Neural crest cell (in vitro differentiated cells): Measurements from ENCODE around the gene COL6A5. TPM values are rescaled to one million over a fixed set of nuclear protein-coding genes. Genes with fewer than 3 reads are reported as not detected.

ENCODE experiments used
- DNase-seq: peaks from one replicate; pipeline ENCODE4 v3.0.0; 2021; ENCODE audit warnings: low read depth, mixed read lengths, low spot score
- H3K27ac Mint-ChIP-seq: one replicate; pipeline ENCODE4 v1.8.0; 2021; ENCODE audit warnings: mild to moderate bottlenecking, mixed read lengths; ENCODE audit not compliant: unreplicated experiment
- H3K27me3 Mint-ChIP-seq: 2 replicates; pipeline ENCODE4 v1.8.0; 2021; ENCODE audit warnings: low read depth, mild to moderate bottlenecking, mixed read lengths
- H3K36me3 Mint-ChIP-seq: 2 replicates; pipeline ENCODE4 v1.8.0; 2021; ENCODE audit warnings: low read depth, mild to moderate bottlenecking, mixed read lengths
- H3K4me1 Mint-ChIP-seq: 2 replicates; pipeline ENCODE4 v1.8.0; 2021; ENCODE audit warnings: mixed read lengths
- H3K4me3 Mint-ChIP-seq: one replicate; pipeline ENCODE4 v1.8.0; 2021; ENCODE audit warnings: mild to moderate bottlenecking, mixed read lengths
- H3K9me3 Mint-ChIP-seq: 2 replicates; pipeline ENCODE4 v1.8.0; 2021; ENCODE audit warnings: mixed read lengths
- CTCF ChIP-seq: fragments of 200-600 bp; sonication (generic); conservative IDR thresholded peaks from 2 replicates; pipeline ENCODE4 v1.5.0; 2021; ENCODE audit warnings: antibody characterized with exemption, mild to moderate bottlenecking
- total RNA-seq: library from RNA; stranded (reverse); gene quantifications from 2 replicates; pipeline ENCODE4 v1.2.1, GENCODE V29; 2021

Gene COL6A5
- total RNA-seq, 1 donor from 2014 or later = not detected

GRCh38 chr3:130517602-130518001, 172.1 kb downstream of the COL6A5 start:
- Mint-ChIP-seq H3K4me3 (no peak overlapping the region), H3K36me3 (peaks cover 3% of the 10 kb centered on the region), H3K27ac (no peak overlapping the region), H3K9me3 (peaks cover 7% of the 10 kb centered on the region), H3K4me1 (peaks cover 5% of the 10 kb centered on the region), H3K27me3 (peaks cover 85% of the 10 kb centered on the region)
- no peak for DNase-seq
- TF ChIP-seq CTCF = no peak

GRCh38 chr3:130519754-130520153, 174.3 kb downstream of the COL6A5 start:
- Mint-ChIP-seq H3K4me1 (peaks cover 5% of the 10 kb centered on the region), H3K4me3 (no peak overlapping the region), H3K36me3 (no peaks in the 10 kb centered on the region), H3K27ac (no peak overlapping the region), H3K9me3 (peaks cover 2% of the 10 kb centered on the region), H3K27me3 (peaks cover 88% of the 10 kb centered on the region)
- TF ChIP-seq CTCF = no peak
- no peak for DNase-seq

- no peak overlapping the region for H3K4me3 Mint-ChIP-seq
- no peak overlapping the region for H3K27ac Mint-ChIP-seq
- peaks cover 80% of the 10 kb centered on the region for H3K27me3 Mint-ChIP-seq
- no peak for DNase-seq
- no peaks in the 10 kb centered on the region for H3K9me3 Mint-ChIP-seq
- TF ChIP-seq CTCF = no peak
- no peaks in the 10 kb centered on the region for H3K36me3 Mint-ChIP-seq
- H3K4me1 Mint-ChIP-seq = peaks cover 3% of the 10 kb centered on the region
Measured at GRCh38 chr3:130522399-130522798, 176.9 kb downstream of the COL6A5 start.

GRCh38 chr3:130527426-130527825, 182.0 kb downstream of the COL6A5 start:
- H3K4me3 Mint-ChIP-seq = no peak overlapping the region
- no peaks in the 10 kb centered on the region for H3K36me3 Mint-ChIP-seq
- no peak overlapping the region for H3K27ac Mint-ChIP-seq
- no peak for TF ChIP-seq CTCF
- H3K27me3 Mint-ChIP-seq = peaks cover 42% of the 10 kb centered on the region
- H3K9me3 Mint-ChIP-seq = no peaks in the 10 kb centered on the region
- no peak for DNase-seq
- no peaks in the 10 kb centered on the region for H3K4me1 Mint-ChIP-seq

GRCh38 chr3:130528120-130528519, 182.6 kb downstream of the COL6A5 start:
- TF ChIP-seq CTCF = no peak
- DNase-seq = no peak
- Mint-ChIP-seq H3K4me1 (no peaks in the 10 kb centered on the region), H3K36me3 (no peaks in the 10 kb centered on the region), H3K27me3 (peaks cover 35% of the 10 kb centered on the region), H3K27ac (no peak overlapping the region), H3K4me3 (no peak overlapping the region), H3K9me3 (no peaks in the 10 kb centered on the region)
